Measurements from ENCODE around the gene PLCB2.

- TF ChIP-seq EZH2phosphoT487 (IDR thresholded peaks at IDR 0.05) (peak; percentile 63), CTCF (IDR thresholded peaks at IDR 0.05) (no peak), EZH2 (IDR thresholded peaks at IDR 0.05) (no peak)
Observed at GRCh38 chr15:40281057-40281800, 26.5 kb downstream of the PLCB2 start.

Measured in neural progenitor cell (in vitro differentiated cells).